ENCODE results near the gene FHOD3.

Gene FHOD3

GRCh38 chr18:36387310-36387709, 89.8 kb downstream of the FHOD3 start:
- DNase-seq = no peak

GRCh38 chr18:36388310-36388709, 90.8 kb downstream of the FHOD3 start:
- DNase-seq = no peak

DNA sequence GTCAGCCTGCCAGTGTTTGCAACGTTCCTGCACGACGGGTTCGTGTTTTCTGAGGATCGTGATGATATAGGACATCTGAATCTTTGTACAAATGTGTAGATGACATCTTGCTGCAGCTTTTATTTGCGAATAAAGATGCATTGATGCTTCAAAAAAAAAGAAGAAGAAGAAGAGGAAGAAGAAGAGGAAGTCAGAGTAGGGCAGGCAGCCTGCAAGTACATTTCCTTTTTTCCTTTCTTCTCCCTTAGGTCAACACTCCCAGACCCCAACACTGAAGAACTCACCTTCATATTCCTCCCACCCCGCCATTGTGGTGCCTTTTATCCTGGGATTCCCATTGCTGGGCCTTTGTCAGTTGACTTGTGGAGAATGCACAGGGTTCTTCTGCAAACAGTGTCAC, 91.5 kb downstream of the FHOD3 start:
- no peak for DNase-seq

GRCh38 chr18:36389811-36390581, 92.5 kb downstream of the FHOD3 start:
- DNase-seq = no peak

- DNase-seq = no peak
Observed at GRCh38 chr18:36391426-36392145, 94.1 kb downstream of the FHOD3 start.

DNA sequence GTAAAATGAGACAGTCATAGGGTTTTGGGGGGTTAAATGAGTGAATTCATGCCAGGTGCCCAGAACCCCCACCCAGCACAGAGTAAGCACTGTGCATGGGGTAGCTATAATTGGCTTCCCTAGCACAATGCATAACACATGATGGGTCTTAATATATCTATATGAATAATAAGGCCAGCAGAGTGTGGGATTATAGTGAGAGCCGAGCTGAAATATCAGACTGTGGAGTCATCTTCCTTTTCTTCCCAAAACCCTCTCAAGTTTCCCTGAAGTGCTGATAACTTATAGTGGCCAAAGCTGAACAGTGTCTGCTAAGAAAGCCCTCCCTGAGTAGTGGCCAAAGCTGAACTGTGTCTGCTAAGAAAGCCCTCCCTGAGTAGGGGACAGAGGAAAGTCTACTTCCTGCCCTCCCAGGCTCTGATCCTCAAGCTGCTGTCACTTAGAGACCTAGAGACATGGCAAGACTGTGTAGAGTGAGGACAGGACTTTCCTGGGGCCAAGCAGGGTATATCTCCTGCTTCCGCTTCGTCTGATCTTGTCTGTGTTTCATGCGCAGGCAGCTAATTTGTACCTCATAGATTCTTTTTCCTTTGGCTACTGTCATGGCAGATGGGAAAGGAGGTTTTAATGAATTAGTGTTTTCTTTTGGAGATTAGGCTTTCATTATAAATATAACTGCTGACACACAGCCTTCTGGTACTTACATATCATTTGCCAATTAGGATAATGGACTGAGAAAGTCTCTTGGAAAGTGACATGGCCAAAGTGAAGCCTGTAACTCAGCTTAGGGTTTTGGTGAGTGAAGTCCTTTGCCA, 94.9 kb downstream of the FHOD3 start:
- no peak for DNase-seq

GRCh38 chr18:36392979-36393287, 95.4 kb downstream of the FHOD3 start:
- DNase-seq = no peak

GRCh38 chr18:36394486-36394885, 97.0 kb downstream of the FHOD3 start:
- no peak for DNase-seq

DNA sequence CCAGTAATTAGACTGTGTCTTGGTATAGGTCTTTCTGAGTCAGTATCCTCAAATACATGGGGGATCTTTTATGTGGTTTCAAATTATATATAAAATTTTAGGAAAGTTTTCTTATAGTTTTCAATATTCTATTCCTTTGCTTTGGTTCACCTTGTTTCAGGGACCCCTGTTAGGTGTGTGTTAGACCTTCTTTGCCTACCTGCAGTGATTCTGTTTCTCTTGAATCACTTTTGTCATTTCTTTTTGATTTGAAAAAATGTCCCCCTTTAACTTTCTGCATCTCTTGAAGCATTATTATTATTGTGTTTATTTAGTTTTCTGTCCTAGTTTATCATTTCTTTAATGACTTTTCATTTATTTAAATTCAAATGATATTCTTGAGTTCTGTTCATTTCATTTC, 98.7 kb downstream of the FHOD3 start:
- DNase-seq = no peak

- DNase-seq = no peak
Observed at GRCh38 chr18:36397033-36397432, 99.5 kb downstream of the FHOD3 start.

DNA sequence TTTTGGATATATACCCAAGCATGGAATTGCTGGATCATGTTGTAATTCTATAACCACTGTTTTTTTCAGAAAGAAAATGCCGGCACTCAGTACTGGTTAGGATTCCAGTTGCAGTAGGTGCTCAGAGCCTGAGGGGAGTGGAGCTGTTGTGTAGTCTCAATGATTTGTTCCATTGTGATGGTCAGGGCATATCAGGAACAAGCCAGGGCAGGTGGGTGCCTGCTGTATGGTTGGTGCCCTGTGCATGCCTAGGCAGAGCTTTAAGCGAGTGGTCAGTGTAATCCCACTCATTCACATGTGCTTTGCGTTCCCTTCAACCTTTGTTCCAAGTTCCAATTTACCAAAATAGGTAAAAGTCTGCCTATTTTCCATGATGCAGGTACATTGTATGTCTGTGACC, 100.9 kb downstream of the FHOD3 start:
- no peak for DNase-seq

DNA sequence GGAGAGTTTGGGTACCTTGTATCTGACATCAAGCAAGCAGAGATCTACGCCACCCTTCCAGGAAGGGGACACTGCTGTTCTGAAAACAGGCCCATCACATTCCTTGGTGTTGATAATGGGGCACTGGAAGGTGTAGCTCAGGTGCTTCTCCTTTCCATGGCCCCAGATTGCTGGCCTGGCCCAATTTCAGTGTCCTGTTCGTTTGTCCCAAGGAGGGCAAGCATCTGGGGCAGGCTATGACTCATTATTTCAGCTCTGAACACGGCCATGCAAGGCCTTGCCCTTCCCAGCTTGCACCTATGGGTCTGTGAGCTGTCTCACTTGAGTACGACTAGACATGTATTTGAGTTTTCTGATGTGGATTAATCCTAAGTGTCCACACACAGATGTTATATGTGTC, 101.5 kb downstream of the FHOD3 start:
- DNase-seq = no peak

GRCh38 chr18:36401462-36401861, 103.9 kb downstream of the FHOD3 start:
- no peak for DNase-seq

GRCh38 chr18:36402765-36403396, 105.4 kb downstream of the FHOD3 start:
- DNase-seq = no peak

GRCh38 chr18:36403896-36404820, 106.6 kb downstream of the FHOD3 start:
- DNase-seq = no peak

- DNase-seq = no peak
Observed at GRCh38 chr18:36405611-36406010, 108.1 kb downstream of the FHOD3 start.

DNA sequence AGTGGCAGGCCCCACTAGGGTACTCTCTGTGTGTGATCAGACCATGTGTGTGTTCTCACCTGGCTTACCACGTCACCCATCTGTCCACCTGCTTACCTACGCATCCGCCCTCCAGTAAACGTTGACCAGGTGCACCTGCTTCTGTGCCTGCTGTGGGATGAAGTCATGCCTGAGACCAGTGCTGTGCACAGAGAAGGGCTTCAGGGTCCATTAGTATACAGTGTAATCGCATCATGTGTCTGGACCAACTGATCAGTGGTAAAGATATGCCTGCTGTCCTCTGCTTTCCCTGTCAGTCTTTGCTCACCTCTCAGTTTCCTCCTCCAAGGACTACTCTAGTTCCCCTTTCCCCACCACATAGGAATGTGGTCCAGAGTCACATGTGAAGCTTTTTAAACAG, 109.3 kb downstream of the FHOD3 start:
- DNase-seq = no peak

DNA sequence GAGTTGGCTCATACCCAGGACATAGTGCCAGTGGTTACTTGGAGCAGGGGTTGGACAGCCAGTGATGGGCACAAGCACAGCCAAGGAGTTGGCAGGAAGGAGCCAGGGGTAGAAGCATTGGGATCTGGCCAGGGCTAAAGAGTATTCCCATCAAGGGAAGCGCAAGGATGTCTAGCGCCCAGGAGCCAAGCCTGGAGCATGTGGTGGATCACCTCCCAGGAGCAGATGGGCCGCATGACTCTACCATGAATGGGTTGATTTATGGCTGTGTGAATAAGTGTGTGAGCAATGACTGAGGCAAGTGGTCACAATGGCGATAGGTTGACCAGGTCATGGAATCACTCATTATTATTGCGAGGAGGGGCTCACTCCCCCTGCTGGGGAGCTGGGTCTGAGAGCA, 111.1 kb downstream of the FHOD3 start:
- no peak for DNase-seq

DNA sequence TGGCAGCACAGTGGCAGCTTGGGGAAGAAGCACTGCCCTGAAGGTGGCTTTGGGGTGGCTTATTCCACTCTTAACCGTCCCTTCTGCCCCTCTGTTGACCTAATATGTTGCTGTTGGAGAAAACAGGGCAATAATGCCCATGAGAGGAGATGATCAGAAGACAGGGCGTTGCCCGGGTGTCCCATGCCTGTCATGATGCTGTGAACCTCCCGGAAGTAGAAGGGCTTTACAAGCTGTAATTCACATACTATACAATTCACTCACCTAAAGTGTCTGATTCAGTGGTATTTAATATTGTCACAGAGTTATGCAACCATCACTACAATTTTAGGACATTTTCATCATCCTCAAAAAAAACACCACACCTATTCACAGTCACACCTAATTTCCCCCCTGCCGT, 112.3 kb downstream of the FHOD3 start:
- no peak for DNase-seq

- no peak for DNase-seq
Observed at GRCh38 chr18:36410346-36410745, 112.8 kb downstream of the FHOD3 start.

DNA sequence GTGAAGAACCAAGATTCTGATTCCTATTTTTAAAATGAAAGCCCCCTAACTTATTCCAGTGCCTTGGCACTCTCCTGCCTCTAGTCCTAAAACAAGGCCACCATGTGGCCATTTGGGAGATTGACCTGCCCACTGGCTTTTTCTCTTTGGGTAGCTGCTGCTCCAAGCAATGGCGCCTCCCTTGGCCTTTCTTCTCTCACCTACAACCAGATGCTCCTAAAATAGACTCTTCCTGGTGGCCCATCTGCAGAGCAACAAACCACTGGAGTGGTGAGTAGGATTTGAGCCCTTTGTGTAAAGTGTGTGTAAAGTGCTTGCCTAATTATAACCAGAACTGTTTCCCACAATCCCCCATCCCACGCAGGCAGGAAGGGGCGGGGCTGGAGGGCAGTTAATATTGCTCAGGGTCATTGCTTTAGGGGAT, 114.2 kb downstream of the FHOD3 start:
- DNase-seq = no peak

- no peak for DNase-seq
Observed at GRCh38 chr18:36412778-36413177, 115.3 kb downstream of the FHOD3 start.

Data from midbrain (tissue), 1 donor.